HUES6 (cell line): Measurements from ENCODE around the gene POU2F1.

ENCODE experiments used
- H3K27ac ChIP-seq: 2 replicates; pipeline ENCODE4 v1.7.0; 2013; ENCODE audit warnings: low read depth, mild to moderate bottlenecking, low read length, inconsistent platforms
- H3K27me3 ChIP-seq: 2 replicates; pipeline ENCODE4 v1.6.1; 2013; ENCODE audit warnings: low read length; ENCODE audit not compliant: control insufficient read depth, insufficient read depth
- H3K36me3 ChIP-seq: 2 replicates; pipeline ENCODE4 v1.6.1; 2013; ENCODE audit warnings: low read length; ENCODE audit not compliant: control insufficient read depth, insufficient read depth
- H3K4me1 ChIP-seq: 2 replicates; pipeline ENCODE4 v1.6.1; 2013; ENCODE audit warnings: low read length; ENCODE audit not compliant: control insufficient read depth, insufficient read depth
- H3K4me3 ChIP-seq: 2 replicates; pipeline ENCODE4 v1.5.1; 2013; ENCODE audit warnings: low read depth, low read length
- H3K9ac ChIP-seq: one replicate; pipeline ENCODE4 v1.6.1; 2013; ENCODE audit warnings: mild to moderate bottlenecking, low read length
- H3K9me3 ChIP-seq: 2 replicates; pipeline ENCODE4 v1.6.1; 2013; ENCODE audit warnings: low read depth, low read length; ENCODE audit not compliant: control insufficient read depth, insufficient read depth

POU2F1 gene

DNA sequence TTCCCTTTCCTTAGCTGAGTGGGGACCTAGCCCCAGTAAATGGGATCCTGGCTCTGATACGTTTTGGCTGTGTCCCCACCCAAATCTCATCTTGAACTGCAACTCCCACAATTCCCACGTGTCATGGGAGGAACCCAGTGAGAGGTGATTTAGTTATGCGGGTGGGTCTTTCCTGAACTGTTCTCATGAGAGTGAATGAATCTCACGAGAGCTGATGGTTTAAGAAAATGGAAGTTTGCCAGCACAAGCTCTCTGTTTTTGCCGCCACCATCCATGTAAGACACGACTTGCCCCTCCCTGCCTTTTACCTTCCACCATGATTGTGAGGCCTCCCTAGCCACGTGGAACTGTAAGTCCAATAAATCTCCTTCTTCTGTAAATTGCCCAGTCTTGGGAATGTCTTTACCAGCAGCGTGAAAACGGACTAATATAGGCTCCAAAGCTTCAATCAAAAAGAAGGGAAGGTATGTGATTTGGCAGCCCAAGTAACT is 29.9 kb upstream of the POU2F1 start:
- H3K4me1 ChIP-seq = no peaks in the 10 kb centered on the region
- no peak overlapping the region for H3K9ac ChIP-seq

DNA sequence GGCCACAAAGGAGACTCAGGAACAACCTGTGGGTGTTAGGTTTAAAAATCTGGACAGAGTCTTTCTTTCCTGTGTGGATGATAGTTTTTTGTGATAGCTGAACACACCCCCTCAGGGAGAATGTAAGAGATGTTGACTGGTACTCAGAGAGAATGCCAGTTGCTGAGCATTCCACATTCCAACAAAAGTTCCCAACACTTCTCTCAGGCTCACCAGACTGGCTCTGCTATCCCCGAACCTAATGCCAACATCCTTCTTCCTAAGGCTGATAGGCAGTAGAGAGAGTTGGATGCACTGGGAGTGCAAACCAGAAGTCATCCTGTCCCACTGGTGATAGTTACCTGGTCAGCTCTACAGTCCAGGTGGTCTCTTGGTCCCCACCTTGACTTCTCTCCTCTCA is 28.7 kb upstream of the POU2F1 start:
- Histone ChIP-seq H3K9me3 (no peaks in the 10 kb centered on the region), H3K4me1 (no peaks in the 10 kb centered on the region), H3K9ac (no peak overlapping the region), H3K4me3 (no peak overlapping the region), H3K27ac (no peak overlapping the region), H3K27me3 (no peaks in the 10 kb centered on the region), H3K36me3 (no peaks in the 10 kb centered on the region)

More for the DNA sequence above, 29.9 kb upstream of the POU2F1 start:
- Histone ChIP-seq H3K27me3 (no peaks in the 10 kb centered on the region), H3K27ac (no peak overlapping the region), H3K4me3 (no peak overlapping the region), H3K9me3 (no peaks in the 10 kb centered on the region), H3K36me3 (no peaks in the 10 kb centered on the region)

DNA sequence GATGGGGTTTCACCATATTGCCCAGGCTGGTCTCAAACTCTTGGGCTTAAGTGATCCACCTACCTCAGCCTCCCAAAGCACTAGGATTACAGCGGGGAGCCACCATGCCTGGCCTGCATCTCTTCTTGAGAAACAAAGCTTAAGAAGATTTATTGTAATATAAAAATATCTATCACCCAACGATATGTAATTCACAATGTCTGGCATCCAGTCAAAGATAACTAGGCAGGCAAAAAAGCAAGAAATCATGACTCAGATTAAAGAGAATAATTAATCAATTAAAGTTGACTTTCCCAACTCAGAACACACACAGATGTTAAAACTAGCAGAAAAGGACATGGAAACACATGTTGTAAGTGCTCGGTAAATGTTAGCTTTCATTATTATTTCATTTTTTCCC is 26.5 kb upstream of the POU2F1 start:
- Histone ChIP-seq H3K27me3 (no peaks in the 10 kb centered on the region), H3K9ac (no peak overlapping the region), H3K9me3 (no peaks in the 10 kb centered on the region), H3K36me3 (no peaks in the 10 kb centered on the region), H3K4me1 (peaks cover 3% of the 10 kb centered on the region; the same call in 1 of the 2 replicates), H3K27ac (no peak overlapping the region), H3K4me3 (no peak overlapping the region)

DNA sequence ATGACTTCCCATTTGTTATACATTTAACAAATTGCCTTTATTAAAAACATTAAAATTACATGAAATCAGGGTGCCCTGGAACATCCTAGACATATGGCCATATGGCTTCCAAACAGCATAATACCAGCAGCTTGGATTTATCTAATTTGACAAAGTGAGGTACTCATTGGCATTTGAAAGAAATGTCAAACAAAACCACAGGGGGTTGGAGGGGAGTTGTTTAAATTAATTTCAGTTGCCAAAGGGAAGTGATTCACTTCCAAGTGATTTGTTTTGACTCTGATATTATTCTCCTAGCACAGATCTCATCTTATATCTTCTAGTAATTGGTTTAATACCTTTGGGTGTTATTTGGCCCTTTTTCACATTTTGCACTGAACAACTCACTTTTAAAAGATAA is 24.5 kb upstream of the POU2F1 start:
- no peaks in the 10 kb centered on the region for H3K27me3 ChIP-seq
- H3K36me3 ChIP-seq = no peaks in the 10 kb centered on the region
- no peaks in the 10 kb centered on the region for H3K9me3 ChIP-seq
- H3K4me1 ChIP-seq = peaks cover 3% of the 10 kb centered on the region; the same call in 1 of the 2 replicates
- H3K27ac ChIP-seq = no peak overlapping the region
- H3K4me3 ChIP-seq = no peak overlapping the region
- no peak overlapping the region for H3K9ac ChIP-seq

DNA sequence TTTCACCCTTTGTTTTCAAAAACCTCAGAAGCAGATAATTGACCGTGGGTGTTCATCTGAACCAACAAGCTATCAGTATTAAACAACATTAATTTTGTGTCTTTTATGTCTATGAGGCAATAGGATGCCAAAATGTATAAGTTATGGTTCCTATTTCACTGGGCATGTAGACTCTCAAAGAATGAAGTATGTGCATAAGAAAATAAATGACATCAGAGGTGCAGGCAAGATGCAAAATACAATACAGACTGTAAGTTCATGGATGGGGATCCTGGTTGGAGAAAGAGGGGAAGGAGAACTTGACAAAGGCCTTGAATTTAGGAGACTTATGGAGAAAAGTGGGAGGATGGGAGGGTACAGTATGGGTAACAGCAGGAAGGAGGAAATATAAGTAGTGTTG is 23.4 kb upstream of the POU2F1 start:
- Histone ChIP-seq H3K27me3 (no peaks in the 10 kb centered on the region), H3K27ac (no peak overlapping the region), H3K9me3 (no peaks in the 10 kb centered on the region), H3K4me3 (no peak overlapping the region), H3K9ac (no peak overlapping the region), H3K4me1 (peaks cover 3% of the 10 kb centered on the region; the same call in 1 of the 2 replicates), H3K36me3 (no peaks in the 10 kb centered on the region)

DNA sequence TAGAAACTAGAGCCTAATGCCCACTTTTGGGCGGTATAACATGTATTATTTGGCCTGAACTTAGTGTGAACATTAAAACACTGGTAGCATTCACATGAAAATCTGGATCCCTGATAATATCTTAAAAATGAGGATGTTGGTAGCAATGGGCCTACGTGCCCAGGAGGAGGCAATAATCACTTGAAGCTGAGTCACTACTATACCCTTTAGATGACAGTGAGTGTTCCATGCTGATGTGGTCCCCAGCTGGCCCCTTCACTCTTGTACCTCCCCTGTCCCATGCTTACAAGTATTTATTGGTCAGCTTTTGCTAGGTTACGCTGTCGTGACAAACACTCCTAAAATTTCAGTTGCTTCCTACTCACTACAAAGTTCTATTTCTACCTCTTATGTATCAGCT is 23.0 kb upstream of the POU2F1 start:
- Histone ChIP-seq H3K4me3 (no peak overlapping the region), H3K27ac (no peak overlapping the region), H3K27me3 (no peaks in the 10 kb centered on the region), H3K36me3 (no peaks in the 10 kb centered on the region), H3K9me3 (no peaks in the 10 kb centered on the region), H3K4me1 (peaks cover 3% of the 10 kb centered on the region; the same call in 1 of the 2 replicates), H3K9ac (no peak overlapping the region)

DNA sequence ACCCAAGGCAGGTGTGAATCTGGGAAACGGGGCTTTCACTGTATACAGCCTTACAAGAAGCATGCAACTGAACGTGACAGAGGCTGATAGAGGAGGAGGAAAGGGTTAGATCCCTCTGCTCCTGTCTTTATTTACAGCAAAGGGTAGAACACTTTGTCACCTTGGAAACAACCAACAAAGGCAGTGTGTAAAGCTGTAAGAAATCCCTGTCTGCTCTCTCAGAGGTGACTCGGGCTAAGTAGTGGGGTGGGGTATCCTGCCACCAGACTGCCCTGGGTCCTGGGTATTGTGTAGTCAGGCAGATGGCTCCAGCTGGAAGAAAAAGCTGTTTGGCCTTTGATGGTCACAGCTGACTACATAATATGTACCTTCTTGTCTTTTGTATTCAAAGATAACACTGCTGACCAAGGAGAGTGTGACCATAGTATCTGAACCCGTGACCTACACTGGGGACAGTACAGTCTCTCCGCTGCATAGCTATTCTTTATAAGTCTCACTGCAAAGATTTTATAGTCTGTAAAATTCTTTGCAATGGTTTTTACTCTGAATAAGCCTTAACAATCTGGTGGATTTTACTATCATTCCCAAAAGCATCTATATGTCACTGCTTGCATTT is 22.1 kb upstream of the POU2F1 start:
- H3K36me3 ChIP-seq = no peaks in the 10 kb centered on the region
- no peak overlapping the region for H3K4me3 ChIP-seq
- peaks cover 3% of the 10 kb centered on the region; the same call in 1 of the 2 replicates for H3K4me1 ChIP-seq
- H3K27me3 ChIP-seq = no peaks in the 10 kb centered on the region
- H3K9me3 ChIP-seq = no peaks in the 10 kb centered on the region
- no peak overlapping the region for H3K27ac ChIP-seq
- H3K9ac ChIP-seq = no peak overlapping the region

DNA sequence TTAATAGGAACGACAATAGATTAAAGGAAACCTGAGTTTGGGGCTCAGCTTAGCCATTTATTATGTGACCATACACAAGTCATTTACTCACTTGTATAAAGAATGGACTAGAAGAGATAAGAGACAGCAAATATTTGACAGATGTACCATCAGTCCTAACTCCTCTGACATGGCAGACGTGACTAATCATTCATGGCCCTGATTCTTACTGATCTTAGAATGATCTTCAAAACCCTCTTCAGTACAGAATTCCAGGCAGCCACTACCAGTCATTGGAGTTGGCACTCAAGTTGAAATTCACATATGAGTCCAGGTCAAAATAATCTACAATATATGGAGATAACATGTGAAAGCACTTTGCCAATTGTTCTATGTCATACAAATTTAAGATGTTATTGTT is 21.0 kb upstream of the POU2F1 start:
- Histone ChIP-seq H3K27ac (no peak overlapping the region), H3K36me3 (no peaks in the 10 kb centered on the region), H3K9me3 (peaks cover 5% of the 10 kb centered on the region; the same call in 1 of the 2 replicates)

DNA sequence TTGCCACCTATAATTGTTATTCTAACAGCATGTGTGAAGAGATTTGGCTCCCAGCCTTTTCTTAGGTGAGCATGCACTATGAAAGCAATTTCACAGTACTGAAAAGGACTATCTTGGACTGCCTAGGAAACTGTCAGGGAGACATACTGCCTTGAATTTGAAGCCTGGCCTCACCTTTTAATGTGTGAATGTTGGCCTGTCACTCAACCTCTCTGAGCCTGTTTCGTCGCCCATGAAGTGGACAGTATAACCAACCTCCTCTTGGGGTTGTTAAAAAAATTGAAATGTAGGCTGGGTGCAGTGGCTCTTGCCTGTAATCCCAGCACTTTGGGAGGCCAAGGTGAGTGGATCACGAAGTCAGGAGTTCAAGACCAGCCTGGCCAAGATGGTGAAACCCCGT is 20.4 kb upstream of the POU2F1 start:
- H3K36me3 ChIP-seq = no peaks in the 10 kb centered on the region
- no peak overlapping the region for H3K9ac ChIP-seq
- H3K4me1 ChIP-seq = peaks cover 3% of the 10 kb centered on the region; the same call in 1 of the 2 replicates
- no peak overlapping the region for H3K4me3 ChIP-seq
- no peaks in the 10 kb centered on the region for H3K27me3 ChIP-seq
- H3K27ac ChIP-seq = no peak overlapping the region
- H3K9me3 ChIP-seq = peaks cover 6% of the 10 kb centered on the region; the same call in 1 of the 2 replicates

More for the DNA sequence above, 21.0 kb upstream of the POU2F1 start:
- peaks cover 3% of the 10 kb centered on the region; the same call in 1 of the 2 replicates for H3K4me1 ChIP-seq
- H3K27me3 ChIP-seq = no peaks in the 10 kb centered on the region
- H3K9ac ChIP-seq = no peak overlapping the region
- no peak overlapping the region for H3K4me3 ChIP-seq

DNA sequence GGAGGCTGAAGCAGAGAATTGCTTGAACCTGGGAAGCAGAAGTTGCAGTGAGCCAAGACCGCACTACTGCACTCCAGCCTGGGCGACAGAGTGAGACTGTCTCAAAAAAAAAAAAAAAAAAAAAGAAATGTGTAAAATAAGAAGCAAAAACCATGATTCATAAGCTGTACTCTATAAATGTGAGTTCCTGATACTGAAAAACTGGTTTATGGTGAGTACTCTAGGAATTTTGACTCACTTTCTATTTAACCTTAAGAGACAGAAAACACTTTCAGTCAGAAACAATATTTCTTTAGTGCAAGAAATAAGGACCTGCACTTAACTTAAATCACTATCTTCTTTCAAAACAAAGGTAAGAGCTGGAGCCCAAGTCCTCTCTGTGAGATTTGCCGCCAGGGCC is 19.9 kb upstream of the POU2F1 start:
- H3K9ac ChIP-seq = no peak overlapping the region
- H3K36me3 ChIP-seq = no peaks in the 10 kb centered on the region
- no peak overlapping the region for H3K4me3 ChIP-seq
- H3K27ac ChIP-seq = no peak overlapping the region
- H3K27me3 ChIP-seq = no peaks in the 10 kb centered on the region
- H3K4me1 ChIP-seq = peaks cover 3% of the 10 kb centered on the region; the same call in 1 of the 2 replicates
- H3K9me3 ChIP-seq = peaks cover 6% of the 10 kb centered on the region; the same call in 1 of the 2 replicates

DNA sequence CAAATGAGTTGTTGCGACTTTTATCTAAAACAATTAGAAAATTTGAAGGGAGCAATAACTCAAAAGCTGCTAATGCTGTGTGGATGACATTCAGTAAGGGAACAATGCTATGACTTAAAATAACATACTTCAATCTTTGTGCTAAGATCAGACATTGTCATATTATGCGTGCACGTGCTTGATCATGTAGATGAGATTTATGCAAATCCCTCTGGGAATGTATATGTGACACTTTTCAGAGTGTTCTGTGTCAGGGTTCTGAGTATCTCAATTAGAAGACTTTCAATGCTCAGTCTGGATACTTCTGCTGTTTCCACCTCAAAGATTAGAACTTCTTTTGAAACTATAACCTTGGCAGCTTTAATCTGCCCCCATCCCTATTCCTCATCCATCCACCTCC is 18.6 kb upstream of the POU2F1 start:
- H3K9me3 ChIP-seq = peaks cover 6% of the 10 kb centered on the region; the same call in 1 of the 2 replicates
- H3K36me3 ChIP-seq = no peaks in the 10 kb centered on the region
- H3K27ac ChIP-seq = no peak overlapping the region
- no peak overlapping the region for H3K9ac ChIP-seq
- no peak overlapping the region for H3K4me3 ChIP-seq
- H3K4me1 ChIP-seq = peaks cover 10% of the 10 kb centered on the region
- no peaks in the 10 kb centered on the region for H3K27me3 ChIP-seq
